Naive thymus-derived CD4-positive, alpha-beta T cell (primary cell): ENCODE measurements around the gene CDH13. TPM values are rescaled to one million over a fixed set of nuclear protein-coding genes. Genes with fewer than 3 reads are reported as not detected.

Source experiments
- ATAC-seq: fragments of 150-1000 bp; cut with Tn5 transposase; 2 replicates; pipeline ENCODE4 v1.10.0; 2021; ENCODE audit warnings: mild to moderate bottlenecking, moderate library complexity
- CTCF ChIA-PET: fragments of 350-600 bp; sonication (Branson Sonifier 250); formaldehyde crosslinking; loops from one replicate; lab custom pipeline; 2021; ENCODE audit warnings: antibody characterized with exemption; lab: Charles Lee
- POLR2A ChIA-PET: fragments of 350-600 bp; sonication (Branson Sonifier 250); formaldehyde crosslinking; loops from one replicate; lab custom pipeline; 2021; ENCODE audit warnings: antibody characterized with exemption, inconsistent platforms; lab: Charles Lee
- DNase-seq, 9 donors: peaks; one replicate each; pipeline versions ENCODE4 v3.0.0 to v3.0.0-alpha.2; 2020 to 2022; ENCODE audit warnings: mixed read lengths in 1 of 9
- H3K27ac ChIP-seq: one replicate; pipeline ENCODE4 v1.7.0; 2013; ENCODE audit warnings: mild to moderate bottlenecking, low read depth, low read length, moderate library complexity
- H3K27me3 ChIP-seq, 2 donors: one replicate each; pipeline ENCODE4 v1.7.0; 2013; ENCODE audit warnings: low read length in 2 of 2, mild to moderate bottlenecking in 2 of 2, moderate library complexity in 2 of 2; ENCODE audit not compliant: control insufficient read depth in 2 of 2, insufficient read depth in 2 of 2
- H3K36me3 ChIP-seq, 3 experiments: 1 replicate in 2 of 3; 2 replicates in 1 of 3; pipeline ENCODE4 v1.7.0; 2013; ENCODE audit warnings: low read length in 3 of 3, mild to moderate bottlenecking in 3 of 3, moderate library complexity in 1 of 3; ENCODE audit not compliant: insufficient read depth in 3 of 3, control insufficient read depth in 2 of 3
- H3K4me1 ChIP-seq, 2 donors: one replicate each; pipeline ENCODE4 v1.7.0; 2013; ENCODE audit warnings: low read length in 2 of 2, mild to moderate bottlenecking in 2 of 2, moderate library complexity in 1 of 2; ENCODE audit not compliant: control insufficient read depth in 2 of 2, insufficient read depth in 2 of 2
- H3K4me3 ChIP-seq: 2 replicates; pipeline ENCODE4 v1.7.0; 2013; ENCODE audit warnings: mild to moderate bottlenecking, low read length
- H3K9me3 ChIP-seq, 3 experiments: 1 replicate in 2 of 3; 2 replicates in 1 of 3; pipeline ENCODE4 v1.7.0; 2013; ENCODE audit warnings: low read length in 3 of 3; ENCODE audit not compliant: control insufficient read depth in 2 of 3
- H3K27ac Mint-ChIP-seq, 9 donors: one replicate each; pipeline ENCODE4 v1.8.0; 2020 to 2022; ENCODE audit warnings: mixed read lengths in 9 of 9, mild to moderate bottlenecking in 8 of 9, moderate library complexity in 5 of 9, inconsistent platforms in 2 of 9
- H3K27me3 Mint-ChIP-seq, 5 donors: one replicate each; pipeline ENCODE4 v1.8.0; 2021 to 2022; ENCODE audit warnings: mixed read lengths in 5 of 5, mild to moderate bottlenecking in 1 of 5
- H3K36me3 Mint-ChIP-seq, 5 donors: one replicate each; pipeline ENCODE4 v1.8.0; 2020 to 2022; ENCODE audit warnings: mixed read lengths in 5 of 5, mild to moderate bottlenecking in 3 of 5, inconsistent platforms in 1 of 5
- H3K4me1 Mint-ChIP-seq, 7 donors: one replicate each; pipeline ENCODE4 v1.8.0; 2020 to 2022; ENCODE audit warnings: mixed read lengths in 7 of 7, mild to moderate bottlenecking in 3 of 7, inconsistent platforms in 1 of 7
- H3K4me3 Mint-ChIP-seq, 10 donors: one replicate each; pipeline ENCODE4 v1.8.0; 2020 to 2022; ENCODE audit warnings: mild to moderate bottlenecking in 10 of 10, mixed read lengths in 10 of 10, moderate library complexity in 6 of 10, inconsistent platforms in 2 of 10
- H3K9me3 Mint-ChIP-seq, 11 donors: one replicate each; pipeline ENCODE4 v1.8.0; 2020 to 2022; ENCODE audit warnings: mixed read lengths in 11 of 11, mild to moderate bottlenecking in 4 of 11, inconsistent platforms in 1 of 11, moderate library complexity in 1 of 11
- intact Hi-C, 2 donors: fragments of 100-400 bp; cut with micrococcal nuclease; formaldehyde crosslinking; loops; one replicate each; pipeline ENCODE4 v1.15.1; 2023
- polyA plus RNA-seq, 2 donors: library from polyadenylated mRNA; unstranded; fragments of 300-500 nt; fragmentation: Illumina TruSeq; gene quantifications; one replicate each; pipeline ENCODE4 v1.2.3, GENCODE V29; 2021
- total RNA-seq, 6 experiments: library from RNA in 5 of 6; stranded (reverse) in 5 of 6; gene quantifications; 1 replicate in 5 of 6; 2 replicates in 1 of 6; pipeline ENCODE4 v1.2.3 and lab custom pipeline; 2021 to 2026

Gene CDH13
- total and polyA plus RNA-seq, 7 experiments from 2014 or later = not detected

DNA sequence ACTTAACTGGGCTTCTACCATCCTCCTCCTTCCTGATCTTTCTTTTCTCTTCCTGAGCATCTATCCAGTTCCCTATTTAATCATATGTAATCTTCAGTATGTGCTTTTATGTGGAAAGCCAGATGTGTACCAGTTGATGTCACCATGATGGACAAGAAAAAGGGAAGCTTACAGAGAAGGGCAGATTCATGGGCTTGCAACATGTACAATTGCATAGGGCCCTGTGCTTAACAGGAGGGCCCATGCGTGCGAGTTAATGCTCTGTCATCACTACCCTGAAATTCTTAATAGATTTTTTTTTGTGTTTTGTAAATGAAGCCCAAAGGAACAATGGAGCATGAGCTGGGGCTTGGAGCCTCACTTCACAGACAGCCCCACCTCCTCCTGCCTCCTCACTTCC, 124.3 kb downstream of the CDH13 start:
- H3K4me1 Mint-ChIP-seq = peaks cover 0 to 8% (median 0%) of the 10 kb centered on the region in 7 donors
- CTCF ChIA-PET = no interaction called here
- no peak overlapping the region for H3K4me3 ChIP-seq
- DNase-seq = no peak
- no peak overlapping the region for H3K27ac Mint-ChIP-seq
- peaks cover 0 to 2% (median 0%) of the 10 kb centered on the region in 11 donors for H3K9me3 Mint-ChIP-seq
- no peaks in the 10 kb centered on the region for H3K36me3 Mint-ChIP-seq
- H3K27me3 ChIP-seq = peaks cover 0 to 4% of the 10 kb centered on the region in 2 donors
- no peaks in the 10 kb centered on the region for H3K36me3 ChIP-seq
- H3K4me3 Mint-ChIP-seq = no peak overlapping the region
- no peaks in the 10 kb centered on the region for H3K9me3 ChIP-seq
- no peaks in the 10 kb centered on the region for H3K4me1 ChIP-seq
- intact Hi-C loops = no loop called here
- no peak for ATAC-seq
- no peak overlapping the region for H3K27ac ChIP-seq
- POLR2A ChIA-PET = no interaction called here
- H3K27me3 Mint-ChIP-seq = peaks cover 14 to 36% (median 26%) of the 10 kb centered on the region in 5 donors

DNA sequence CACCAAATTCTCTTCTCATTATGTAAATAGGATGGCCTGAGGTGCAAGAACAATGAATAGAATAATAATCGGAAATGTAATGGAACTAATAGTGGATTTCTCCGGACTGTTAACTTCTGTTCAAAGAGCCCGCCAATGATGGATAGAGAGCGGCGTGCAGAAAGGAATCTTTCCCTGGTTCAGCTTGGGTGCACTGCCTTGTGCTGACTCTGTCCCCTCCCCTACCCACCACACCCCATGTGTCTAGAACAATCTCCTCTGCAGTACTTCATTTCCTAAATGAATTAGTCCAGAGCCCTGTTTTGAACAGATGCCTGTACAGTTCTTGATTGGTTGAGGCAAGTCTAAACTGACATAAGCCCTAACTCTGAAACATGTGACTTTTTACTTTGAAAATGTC, 125.4 kb downstream of the CDH13 start:
- no peak overlapping the region for H3K27ac Mint-ChIP-seq
- no peak overlapping the region for H3K4me3 ChIP-seq
- H3K4me3 Mint-ChIP-seq = no peak overlapping the region
- no peaks in the 10 kb centered on the region for H3K4me1 ChIP-seq
- no peaks in the 10 kb centered on the region for H3K9me3 ChIP-seq
- peaks cover 0 to 2% (median 0%) of the 10 kb centered on the region in 11 donors for H3K9me3 Mint-ChIP-seq
- H3K36me3 ChIP-seq = no peaks in the 10 kb centered on the region
- H3K36me3 Mint-ChIP-seq = no peaks in the 10 kb centered on the region
- intact Hi-C loops = no loop called here
- H3K27me3 ChIP-seq = peaks cover 0 to 4% of the 10 kb centered on the region in 2 donors
- no peak for DNase-seq
- H3K4me1 Mint-ChIP-seq = peaks cover 0 to 8% (median 0%) of the 10 kb centered on the region in 7 donors
- H3K27me3 Mint-ChIP-seq = peaks cover 14 to 36% (median 21%) of the 10 kb centered on the region in 5 donors
- no peak overlapping the region for H3K27ac ChIP-seq
- no peak for ATAC-seq
- ChIA-PET CTCF (no interaction called here), POLR2A (no interaction called here)

DNA sequence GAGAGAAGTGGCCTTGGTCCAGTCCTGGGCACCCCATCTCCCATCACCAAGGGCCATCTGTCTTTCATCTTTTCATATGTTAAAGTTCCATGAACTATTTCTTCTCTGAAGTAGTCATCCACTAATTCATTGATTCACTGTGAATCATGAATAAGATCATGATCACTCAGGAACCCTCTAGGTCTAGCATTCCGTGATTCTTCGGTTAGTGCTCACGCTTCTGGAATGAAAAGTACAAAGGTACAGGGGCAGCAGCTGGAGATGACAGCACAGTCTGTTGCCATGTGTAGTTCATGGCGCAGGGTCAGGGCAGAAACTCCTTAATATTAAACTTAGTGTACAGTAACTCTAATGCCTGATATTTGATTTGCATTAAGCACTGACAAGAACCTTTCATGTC, 127.1 kb downstream of the CDH13 start:
- DNase-seq (no peak), ATAC-seq (no peak)
- Histone ChIP-seq H3K4me3 (no peak overlapping the region), H3K27me3 (peaks cover 0 to 4% of the 10 kb centered on the region in 2 donors), H3K36me3 (no peaks in the 10 kb centered on the region), H3K9me3 (no peaks in the 10 kb centered on the region), H3K27ac (no peak overlapping the region), H3K4me1 (no peaks in the 10 kb centered on the region)
- Mint-ChIP-seq H3K4me1 (peaks cover 0 to 8% (median 0%) of the 10 kb centered on the region in 7 donors), H3K27me3 (peaks cover 12 to 23% (median 14%) of the 10 kb centered on the region in 5 donors), H3K9me3 (peaks cover 0 to 2% (median 0%) of the 10 kb centered on the region in 11 donors), H3K36me3 (no peaks in the 10 kb centered on the region), H3K27ac (no peak overlapping the region), H3K4me3 (no peak overlapping the region)
- POLR2A ChIA-PET = no interaction called here
- CTCF ChIA-PET = no interaction called here
- intact Hi-C loops = no loop called here

DNA sequence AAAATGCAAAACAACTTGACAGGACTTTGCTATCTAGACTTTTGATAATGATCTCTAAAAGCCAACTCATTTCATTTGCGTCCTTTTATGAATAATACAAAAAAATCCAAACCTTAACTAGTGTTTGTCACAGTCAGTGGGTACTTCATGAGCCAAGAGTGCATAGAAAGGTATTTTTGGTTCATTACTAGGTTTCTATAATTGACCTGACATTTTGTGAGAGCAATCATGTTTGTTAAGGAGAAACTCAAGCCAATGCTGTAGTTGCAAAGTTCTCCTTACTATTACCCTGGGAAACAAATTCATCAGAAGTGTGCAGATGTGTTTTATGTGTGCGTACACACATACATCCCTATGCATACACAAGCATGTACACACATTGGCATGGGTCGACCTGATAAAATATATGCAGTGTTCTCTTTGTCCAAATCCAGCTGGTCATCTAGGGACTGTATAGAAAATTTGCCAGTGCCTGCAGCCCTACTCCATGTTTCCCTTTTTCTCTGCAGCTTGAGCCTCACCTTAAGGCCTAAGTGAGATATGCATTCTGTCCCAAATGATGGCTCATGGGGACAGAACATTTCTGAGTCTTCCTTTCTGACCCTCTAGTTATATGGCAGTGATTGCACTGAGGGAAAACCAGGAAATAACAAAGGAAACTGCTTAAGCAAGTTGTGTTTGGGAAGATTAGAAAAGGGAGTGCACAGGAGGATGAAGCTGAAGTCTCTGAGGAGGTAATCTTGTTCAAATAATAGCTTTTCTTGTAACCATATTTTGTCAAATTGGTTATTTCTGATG, 128.1 kb downstream of the CDH13 start:
- intact Hi-C loops = no loop called here
- CTCF ChIA-PET = no interaction called here
- Histone ChIP-seq H3K4me3 (no peak overlapping the region), H3K4me1 (no peaks in the 10 kb centered on the region), H3K27me3 (peaks cover 0 to 4% of the 10 kb centered on the region in 2 donors), H3K9me3 (no peaks in the 10 kb centered on the region), H3K36me3 (no peaks in the 10 kb centered on the region), H3K27ac (no peak overlapping the region)
- Mint-ChIP-seq H3K36me3 (no peaks in the 10 kb centered on the region), H3K9me3 (no peaks in the 10 kb centered on the region), H3K4me3 (no peak overlapping the region), H3K27ac (no peak overlapping the region), H3K4me1 (peaks cover 0 to 4% (median 0%) of the 10 kb centered on the region in 7 donors), H3K27me3 (peaks cover 9 to 18% (median 13%) of the 10 kb centered on the region in 5 donors)
- ATAC-seq (no peak), DNase-seq (no peak)
- POLR2A ChIA-PET = no interaction called here

DNA sequence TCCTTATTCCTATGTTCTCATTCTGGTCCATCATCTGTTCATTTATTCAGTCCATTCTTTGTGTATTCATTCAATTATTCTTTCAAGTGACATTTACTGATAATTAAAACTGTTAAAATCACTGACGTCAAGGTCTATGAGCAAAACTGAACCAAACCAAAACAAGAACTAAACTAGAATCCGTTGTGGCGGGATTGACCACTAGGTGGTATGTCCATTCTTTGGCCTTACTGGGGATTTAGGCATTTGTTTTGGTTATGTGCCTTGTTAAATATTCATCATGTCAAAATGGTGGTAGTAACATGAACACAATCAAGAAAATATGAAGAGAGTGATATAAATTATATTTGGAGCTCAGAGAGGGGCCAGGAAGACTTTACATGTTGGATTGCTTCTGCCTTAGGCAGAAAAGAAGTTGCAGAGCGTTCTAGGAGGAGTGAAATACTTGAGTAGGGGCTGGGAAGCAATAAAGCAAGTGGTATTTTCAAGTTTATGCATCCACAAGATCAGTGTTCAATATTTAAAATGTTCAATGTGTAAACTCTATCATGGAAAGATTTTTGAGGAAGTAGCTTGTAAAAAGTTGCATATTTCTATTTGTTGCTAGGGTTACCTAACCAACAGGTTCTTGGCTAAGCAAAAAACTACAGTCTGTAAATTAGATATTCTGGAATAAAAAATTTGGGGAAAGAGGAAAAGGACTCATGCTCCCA, 129.0 kb downstream of the CDH13 start:
- Mint-ChIP-seq H3K27me3 (peaks cover 7 to 14% (median 9%) of the 10 kb centered on the region in 5 donors), H3K4me1 (peaks cover 0 to 4% (median 0%) of the 10 kb centered on the region in 7 donors), H3K4me3 (no peak overlapping the region), H3K9me3 (no peaks in the 10 kb centered on the region), H3K36me3 (no peaks in the 10 kb centered on the region), H3K27ac (no peak overlapping the region)
- no peak overlapping the region for H3K4me3 ChIP-seq
- intact Hi-C loops = no loop called here
- no peak overlapping the region for H3K27ac ChIP-seq
- ATAC-seq (no peak), DNase-seq (no peak)
- H3K4me1 ChIP-seq = no peaks in the 10 kb centered on the region
- CTCF ChIA-PET = interaction anchor here (0.9 kb wide), 1 partner anchor 35 kb away, joined by 3 read pairs; no protein-coding TSS in a partner anchor
- H3K36me3 ChIP-seq = no peaks in the 10 kb centered on the region
- no peaks in the 10 kb centered on the region for H3K9me3 ChIP-seq
- POLR2A ChIA-PET = no interaction called here
- peaks cover 0 to 4% of the 10 kb centered on the region in 2 donors for H3K27me3 ChIP-seq

DNA sequence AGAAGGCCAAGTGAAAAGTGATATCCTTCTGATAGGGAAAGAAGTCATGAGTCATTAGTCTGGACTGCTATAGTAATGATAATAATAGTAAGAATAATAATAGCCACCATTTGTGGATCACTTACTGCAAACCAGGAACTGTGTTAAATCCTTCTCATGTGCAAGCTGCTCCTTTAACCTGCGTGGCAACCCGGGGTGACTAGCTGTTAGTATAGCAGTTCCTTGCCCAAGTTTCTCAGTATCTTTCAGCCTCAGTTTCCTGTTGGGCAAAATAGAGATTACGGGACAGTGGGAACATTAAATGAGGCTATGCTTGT, 129.5 kb downstream of the CDH13 start:
- H3K27me3 Mint-ChIP-seq = peaks cover 3 to 11% (median 8%) of the 10 kb centered on the region in 5 donors
- POLR2A ChIA-PET = no interaction called here
- no peaks in the 10 kb centered on the region for H3K36me3 Mint-ChIP-seq
- peaks cover 0 to 4% (median under 1%) of the 10 kb centered on the region in 7 donors for H3K4me1 Mint-ChIP-seq
- no peak overlapping the region for H3K4me3 ChIP-seq
- DNase-seq = no peak
- no peak overlapping the region for H3K27ac Mint-ChIP-seq
- ATAC-seq = no peak
- H3K27me3 ChIP-seq = peaks cover 0 to 4% of the 10 kb centered on the region in 2 donors
- no peaks in the 10 kb centered on the region for H3K9me3 ChIP-seq
- no peaks in the 10 kb centered on the region for H3K36me3 ChIP-seq
- H3K9me3 Mint-ChIP-seq = no peaks in the 10 kb centered on the region
- CTCF ChIA-PET = interaction anchor here (0.9 kb wide), 1 partner anchor 36 kb away, joined by 3 read pairs; no protein-coding TSS in a partner anchor
- H3K27ac ChIP-seq = no peak overlapping the region
- H3K4me1 ChIP-seq = no peaks in the 10 kb centered on the region
- intact Hi-C loops = no loop called here
- H3K4me3 Mint-ChIP-seq = no peak overlapping the region
